HS-27A (cell line): ENCODE data around the gene TMEM232.

Experiments used
- DNase-seq: peaks from one replicate; pipeline ENCODE4 v3.0.0-alpha.2; 2012; ENCODE audit warnings: low read depth, missing footprints

Gene TMEM232

GRCh38 chr5:110514030-110514429 lies 212.4 kb downstream of the TMEM232 start:
- DNase-seq: no peak

- DNase-seq: no peak
These were observed 214.2 kb downstream of the TMEM232 start for GRCh38 chr5:110512266-110512665.

DNA sequence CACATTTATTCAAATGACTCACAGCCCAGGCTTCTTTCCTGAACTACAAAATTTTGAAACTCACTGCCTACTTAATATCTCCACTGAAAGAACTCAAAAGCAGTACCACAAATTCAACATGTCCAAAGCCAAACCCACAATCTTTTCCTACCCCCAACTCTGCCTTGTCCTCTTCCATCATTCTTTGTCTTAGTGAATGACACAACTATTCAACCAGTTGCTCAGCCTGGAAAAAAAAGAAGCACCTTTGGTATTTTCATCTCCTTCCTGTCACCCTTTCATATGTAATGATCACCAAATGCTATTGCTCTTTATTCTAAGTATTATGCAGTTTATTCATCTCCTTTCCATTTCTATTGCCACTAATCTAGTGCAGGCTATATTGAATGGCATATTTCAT lies 216.3 kb downstream of the TMEM232 start:
- no peak for DNase-seq

- no peak for DNase-seq
These were observed 218.5 kb downstream of the TMEM232 start for GRCh38 chr5:110507972-110508371.

- DNase-seq: no peak
These were observed 220.1 kb downstream of the TMEM232 start for GRCh38 chr5:110506378-110506777.

DNA sequence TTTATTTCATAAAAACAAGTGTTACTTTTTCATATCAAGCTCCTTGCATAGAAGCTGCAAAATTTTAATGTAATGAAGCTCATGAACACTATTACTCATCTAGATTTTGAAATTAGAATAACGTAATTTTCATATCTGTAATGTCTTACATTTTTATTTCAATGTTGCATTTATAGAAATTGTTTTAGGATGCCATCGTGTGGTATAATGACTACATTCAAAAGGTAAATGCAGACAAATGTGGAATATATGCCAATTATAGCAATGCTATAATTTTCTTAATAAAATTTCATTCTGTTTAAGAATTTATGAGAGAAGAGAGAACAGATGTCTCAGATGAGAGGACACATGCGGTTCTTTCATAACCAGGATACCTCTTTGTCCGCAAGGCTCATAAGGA lies 230.2 kb downstream of the TMEM232 start:
- no peak for DNase-seq

DNA sequence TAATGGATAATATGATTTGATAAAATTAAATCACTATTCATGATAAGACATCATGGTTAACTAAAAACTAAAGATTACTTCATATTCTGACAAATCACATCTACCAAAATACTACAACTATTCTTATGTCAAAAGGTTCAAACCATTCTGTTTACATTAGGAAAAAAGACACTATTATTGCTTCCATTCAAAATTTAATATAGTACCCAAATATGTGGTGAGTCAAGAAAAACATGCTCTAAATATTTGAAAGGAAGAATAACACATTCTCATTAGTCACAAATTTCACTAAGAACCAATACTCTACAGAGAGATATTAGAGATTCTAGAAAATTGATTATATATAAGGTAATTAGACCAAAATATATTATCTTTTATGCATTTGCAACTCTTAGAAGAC lies 234.0 kb downstream of the TMEM232 start:
- DNase-seq: no peak

GRCh38 chr5:110478895-110479294 lies 247.6 kb downstream of the TMEM232 start:
- DNase-seq: peak; percentile 45

- DNase-seq: peak; percentile 15
These were observed 248.6 kb downstream of the TMEM232 start for GRCh38 chr5:110477911-110478310.

DNA sequence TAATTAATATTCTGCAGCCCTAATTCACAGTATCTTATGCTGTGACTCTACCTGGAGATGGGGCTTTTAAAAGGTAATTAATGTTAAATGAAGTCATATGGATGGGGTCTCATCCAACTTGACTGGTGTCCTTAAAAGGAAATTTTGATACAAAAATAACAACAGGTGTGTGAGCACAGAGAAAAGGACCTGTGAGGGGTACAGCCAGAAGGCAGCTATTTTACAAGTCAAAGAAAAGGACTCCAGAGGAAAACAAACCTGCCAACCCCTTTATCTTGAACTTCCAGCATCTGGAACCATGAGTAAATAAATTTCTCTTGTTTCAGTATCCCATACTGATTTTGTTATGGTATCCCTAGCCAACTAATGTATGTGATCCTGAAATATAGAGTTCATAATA lies 250.3 kb downstream of the TMEM232 start:
- DNase-seq: no peak

DNA sequence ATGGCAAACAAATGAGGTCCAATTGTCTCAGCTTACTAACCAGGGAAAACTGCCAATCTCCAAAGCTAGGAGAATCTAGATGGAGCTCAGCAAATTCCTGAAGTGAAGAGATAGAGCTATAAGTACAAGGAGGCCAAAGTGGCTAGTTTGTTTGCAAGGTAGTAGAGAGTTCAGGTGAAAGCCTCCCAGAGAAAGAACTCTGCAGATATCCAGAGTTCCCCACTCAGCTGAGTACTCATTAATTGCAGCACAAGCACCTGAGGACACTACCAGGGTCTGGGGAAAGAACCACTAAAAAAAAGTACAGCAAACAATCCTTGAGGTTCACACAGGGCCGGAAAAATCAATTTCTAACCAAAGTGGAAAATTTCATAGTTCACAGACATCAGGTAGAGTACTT lies 250.9 kb downstream of the TMEM232 start:
- DNase-seq: no peak

DNA sequence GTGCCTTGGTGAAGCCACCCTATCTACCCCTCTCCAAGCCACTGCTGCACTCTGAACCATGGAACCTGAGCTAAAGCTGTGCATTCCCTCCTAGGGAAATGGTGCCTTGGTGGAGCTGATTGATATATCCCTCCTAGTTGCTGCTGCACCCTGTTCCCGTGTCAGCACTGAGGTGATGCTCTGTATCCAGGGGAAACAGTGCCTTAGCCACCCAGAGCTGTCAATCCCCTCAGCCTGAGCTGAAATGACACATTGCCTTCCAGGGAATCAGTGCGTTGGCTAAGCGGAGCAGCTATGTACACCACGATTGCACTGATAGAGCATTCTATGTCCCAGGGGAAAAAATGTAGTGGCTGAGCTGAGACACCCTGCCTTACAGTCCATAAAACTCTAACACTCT lies 257.0 kb downstream of the TMEM232 start:
- DNase-seq: no peak

DNA sequence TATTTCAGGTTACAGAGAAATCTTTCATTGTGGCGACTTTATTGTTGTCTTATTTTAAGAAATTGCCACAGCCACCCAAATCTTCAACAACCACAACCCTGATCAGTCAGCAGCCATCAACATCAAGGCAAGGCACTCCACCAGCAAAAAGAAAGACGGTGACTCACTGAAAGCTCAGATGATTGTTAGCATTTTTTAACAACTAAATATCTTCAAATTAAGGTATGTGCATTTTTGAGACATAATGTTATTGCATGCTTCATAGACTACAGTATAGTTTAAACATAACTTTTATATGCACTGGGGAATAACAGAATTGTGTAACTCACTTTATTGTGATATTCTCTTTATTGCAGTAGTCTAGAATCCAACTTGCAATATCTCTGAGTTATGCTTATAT lies 263.4 kb downstream of the TMEM232 start:
- no peak for DNase-seq

DNA sequence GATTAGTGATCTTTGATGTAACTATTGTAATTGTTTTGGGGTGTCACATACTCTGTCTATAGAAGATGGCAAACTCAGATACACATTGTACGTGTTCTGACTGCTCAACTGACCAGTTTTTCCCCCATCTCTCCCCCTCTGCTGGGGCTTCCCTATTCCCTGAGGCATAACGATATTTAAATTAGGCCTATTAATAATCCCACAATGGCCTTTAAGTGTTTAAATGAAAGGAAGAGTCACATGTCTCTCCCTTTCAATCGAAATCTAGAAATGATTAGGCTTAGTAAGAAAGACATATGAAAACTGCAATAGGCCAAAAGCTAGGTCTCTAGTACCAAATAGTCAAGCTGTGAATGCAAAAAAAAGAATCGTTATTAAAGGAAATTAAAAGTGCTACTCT lies 265.6 kb downstream of the TMEM232 start:
- no peak for DNase-seq

- DNase-seq: no peak
These were observed 268.2 kb downstream of the TMEM232 start for GRCh38 chr5:110458313-110458712.

DNA sequence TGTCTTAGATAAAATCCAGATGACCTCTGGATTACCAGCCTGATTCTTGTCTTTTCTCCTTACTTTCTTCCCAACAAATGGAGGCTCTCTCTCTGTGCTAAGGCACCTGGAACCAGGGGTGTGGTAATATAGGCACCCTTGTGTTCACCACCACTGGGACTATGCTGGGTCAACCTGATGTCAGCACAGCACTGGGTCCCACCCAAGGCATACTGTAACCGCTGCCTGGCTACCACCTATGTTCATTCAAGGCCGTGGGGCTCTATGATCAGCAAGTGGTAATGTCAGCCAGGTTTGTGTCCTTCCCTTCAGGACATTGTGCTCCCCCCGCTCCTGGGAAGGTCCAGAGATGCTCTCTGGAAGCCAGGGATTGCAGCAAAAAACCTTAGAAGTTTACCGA lies 283.6 kb downstream of the TMEM232 start:
- DNase-seq: no peak

GRCh38 chr5:110441035-110441434 lies 285.4 kb downstream of the TMEM232 start:
- peak; percentile 14 for DNase-seq

DNA sequence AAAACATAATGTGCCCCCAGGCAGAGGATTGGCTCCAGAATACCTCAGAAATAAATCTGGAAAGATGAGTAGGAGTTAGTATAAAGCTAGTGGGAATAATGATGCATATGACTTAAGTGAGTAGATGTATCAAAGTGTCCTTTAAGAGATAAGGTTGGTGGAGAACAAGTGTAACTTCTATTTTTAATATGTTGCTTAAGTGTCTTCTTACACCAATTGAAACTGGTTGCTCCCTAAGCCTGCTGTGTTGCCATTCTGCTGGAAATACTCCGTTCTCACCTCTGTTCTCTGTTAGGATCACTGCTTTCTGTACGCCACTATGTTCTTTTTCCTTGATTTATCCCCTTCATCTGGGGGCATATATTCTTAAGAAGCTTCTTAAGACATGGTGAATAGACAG lies 286.4 kb downstream of the TMEM232 start:
- DNase-seq: no peak

DNA sequence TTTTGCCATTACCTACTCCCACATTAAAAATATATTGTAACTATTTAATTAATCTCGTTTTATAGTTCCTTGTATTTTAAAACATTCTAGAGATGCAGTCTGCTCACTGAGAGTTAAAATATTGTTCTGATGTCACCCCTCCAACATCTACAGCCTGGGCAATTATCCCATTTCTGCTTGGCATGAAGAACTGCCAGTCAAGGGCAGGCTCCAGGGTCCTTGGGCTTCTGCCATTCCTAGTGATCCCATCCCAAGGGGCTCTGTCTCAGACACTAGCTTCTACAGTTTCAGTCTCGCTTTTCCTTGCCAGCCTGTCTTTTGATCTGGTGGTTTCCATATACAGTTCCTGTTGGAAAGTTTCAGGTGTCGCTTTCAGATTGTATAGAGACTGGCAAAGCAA lies 287.2 kb downstream of the TMEM232 start:
- DNase-seq: no peak

GRCh38 chr5:110435207-110435606 lies 291.3 kb downstream of the TMEM232 start:
- no peak for DNase-seq

DNA sequence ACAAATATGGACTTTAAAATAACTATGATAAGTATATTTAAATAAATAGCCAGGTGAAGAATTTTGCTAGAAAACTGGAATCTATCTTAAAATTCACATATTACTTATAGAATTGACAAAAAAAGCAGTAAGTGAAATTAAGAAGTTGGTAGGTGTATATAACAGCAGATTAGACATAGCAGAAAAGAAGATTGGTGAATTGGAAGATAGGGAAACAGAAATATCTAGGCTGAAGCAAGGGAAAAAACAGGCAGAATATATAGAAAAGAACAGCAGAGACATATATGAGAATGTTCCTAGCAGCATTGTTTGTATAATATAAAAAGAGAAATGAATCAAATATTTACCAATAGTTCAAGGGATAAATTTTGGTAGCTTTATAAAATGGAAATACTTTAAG lies 294.9 kb downstream of the TMEM232 start:
- no peak for DNase-seq

- DNase-seq: no peak
These were observed 312.1 kb downstream of the TMEM232 start for GRCh38 chr5:110414360-110414759.

DNA sequence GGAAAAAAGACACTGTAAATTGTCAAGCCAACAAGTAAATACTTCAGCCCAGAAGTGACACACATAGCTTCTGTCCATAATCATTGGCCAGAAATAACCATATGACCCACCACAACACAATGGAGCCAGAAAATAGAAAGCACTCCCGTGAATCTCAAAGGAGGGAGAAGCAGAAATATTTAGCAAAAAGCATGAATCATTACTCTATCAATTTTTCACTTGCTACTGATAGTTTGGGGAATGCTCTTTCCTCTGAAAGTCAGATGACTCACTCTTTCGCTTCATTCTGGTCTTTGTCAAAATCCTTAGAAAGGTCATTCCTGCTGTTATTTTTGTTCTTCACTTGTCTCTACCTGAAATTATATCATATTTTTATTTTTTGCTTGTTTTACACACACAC lies 312.6 kb downstream of the TMEM232 start:
- DNase-seq: no peak

- DNase-seq: no peak
These were observed 316.9 kb downstream of the TMEM232 start for GRCh38 chr5:110409571-110409970.

- DNase-seq: no peak
These were observed 323.9 kb downstream of the TMEM232 start for GRCh38 chr5:110402562-110402961.
